Thyroid gland (tissue), 4 donors: Measurements from ENCODE around the gene TMEM263.

ENCODE experiments used
- POLR2A ChIP-seq, 2 donors: fragments of 450-650 bp; IDR thresholded peaks; one replicate each; pipeline ENCODE4 v1.6.1; 2017; ENCODE audit warnings: antibody characterized with exemption in 2 of 2, mild to moderate bottlenecking in 2 of 2, moderate library complexity in 1 of 2
- TF ChIP-seq, protein P1 (sequence below), 6 experiments: fragments of 200-600 bp in 3 of 6; fragments of 450-650 bp in 3 of 6; sonication (generic) in 3 of 6; IDR thresholded peaks; one replicate each; pipeline ENCODE4 v1.5.1; 2016 to 2019; ENCODE audit warnings: antibody characterized with exemption in 6 of 6, mild to moderate bottlenecking in 2 of 6, inconsistent platforms in 1 of 6, moderate library complexity in 1 of 6

DNA sequence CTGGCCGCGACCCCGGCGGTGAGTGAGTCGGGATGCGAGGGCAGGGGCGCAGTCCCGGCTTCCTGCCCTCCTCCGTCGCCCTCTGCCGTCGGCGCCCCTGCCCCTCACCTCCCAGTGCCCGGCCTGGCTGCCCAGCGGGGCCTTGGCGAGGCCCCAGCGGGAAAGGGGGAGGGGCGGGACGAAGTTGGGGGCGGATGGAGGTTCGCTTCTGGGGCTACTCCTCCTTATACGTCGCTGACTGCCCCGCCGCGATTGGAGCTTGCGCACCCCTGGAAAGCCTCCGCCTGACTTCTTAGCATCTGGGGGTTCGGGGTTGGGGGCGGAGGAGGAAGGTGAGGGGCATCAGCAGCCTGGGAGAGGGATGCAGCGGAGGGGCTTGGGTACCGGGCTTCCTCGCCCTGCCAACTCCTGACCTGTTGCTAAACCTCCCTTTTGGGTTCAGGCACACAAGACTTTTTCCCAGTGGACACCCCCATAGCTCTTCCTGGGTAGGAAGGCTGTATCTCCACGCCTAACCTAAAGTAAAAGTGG is 406 bp downstream of the TMEM263 start:
- TF ChIP-seq, protein P1, sequence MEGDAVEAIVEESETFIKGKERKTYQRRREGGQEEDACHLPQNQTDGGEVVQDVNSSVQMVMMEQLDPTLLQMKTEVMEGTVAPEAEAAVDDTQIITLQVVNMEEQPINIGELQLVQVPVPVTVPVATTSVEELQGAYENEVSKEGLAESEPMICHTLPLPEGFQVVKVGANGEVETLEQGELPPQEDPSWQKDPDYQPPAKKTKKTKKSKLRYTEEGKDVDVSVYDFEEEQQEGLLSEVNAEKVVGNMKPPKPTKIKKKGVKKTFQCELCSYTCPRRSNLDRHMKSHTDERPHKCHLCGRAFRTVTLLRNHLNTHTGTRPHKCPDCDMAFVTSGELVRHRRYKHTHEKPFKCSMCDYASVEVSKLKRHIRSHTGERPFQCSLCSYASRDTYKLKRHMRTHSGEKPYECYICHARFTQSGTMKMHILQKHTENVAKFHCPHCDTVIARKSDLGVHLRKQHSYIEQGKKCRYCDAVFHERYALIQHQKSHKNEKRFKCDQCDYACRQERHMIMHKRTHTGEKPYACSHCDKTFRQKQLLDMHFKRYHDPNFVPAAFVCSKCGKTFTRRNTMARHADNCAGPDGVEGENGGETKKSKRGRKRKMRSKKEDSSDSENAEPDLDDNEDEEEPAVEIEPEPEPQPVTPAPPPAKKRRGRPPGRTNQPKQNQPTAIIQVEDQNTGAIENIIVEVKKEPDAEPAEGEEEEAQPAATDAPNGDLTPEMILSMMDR (IDR thresholded peaks at IDR 0.05) = peak in 1 of 6 experiments; percentile 23
- no peak for TF ChIP-seq POLR2A (IDR thresholded peaks at IDR 0.05)
